PC-3 (cell line): Measurements from ENCODE around the gene PLP1. TPM values are rescaled to one million over a fixed set of nuclear protein-coding genes. Genes with fewer than 3 reads are reported as not detected.

Source experiments
- ATAC-seq: fragments of 200-7000 bp; cut with Tn5 transposase; 2 replicates; pipeline ENCODE4 v1.9.1; 2020; ENCODE audit warnings: mild to moderate bottlenecking, moderate library complexity
- BruUV-seq: library from RNA; stranded (reverse); fragments of 400-500 nt; replicated peaks from 2 replicates; lab custom pipeline; 2021; lab: Mats Ljungman, UMichigan
- CTCF ChIA-PET: fragments of 300-600 bp; sonication (Branson Sonifier 250); formaldehyde crosslinking; loops from one replicate; lab custom pipeline; 2022; ENCODE audit warnings: antibody characterized with exemption; lab: Charles Lee
- POLR2A ChIA-PET: fragments of 300-600 bp; sonication (Branson Sonifier 250); formaldehyde crosslinking; loops from one replicate; lab custom pipeline; 2022; ENCODE audit warnings: antibody characterized with exemption; ENCODE audit not compliant: unreplicated experiment; lab: Charles Lee
- DNase-seq: peaks from one replicate; pipeline ENCODE4 v3.0.0-alpha.2; 2015
- H2AFZ ChIP-seq: fragments of 300-600 bp; sonication (generic); 2 replicates; pipeline ENCODE4 v1.6.0; 2016; ENCODE audit warnings: antibody characterized with exemption, low read length
- H3F3A ChIP-seq: fragments of 300-600 bp; sonication (generic); one replicate; pipeline ENCODE4 v1.6.0; 2017; ENCODE audit warnings: antibody characterized with exemption, low read length, control low read depth, mild to moderate bottlenecking; ENCODE audit not compliant: unreplicated experiment
- H3K27ac ChIP-seq: fragments of 300-600 bp; sonication (generic); 2 replicates; pipeline ENCODE4 v1.5.1; 2016; ENCODE audit warnings: mild to moderate bottlenecking, low read length
- H3K27me3 ChIP-seq: fragments of 300-600 bp; sonication (generic); 2 replicates; pipeline ENCODE4 v1.6.1; 2016; ENCODE audit warnings: low read length, mixed read lengths
- H3K36me3 ChIP-seq: fragments of 300-600 bp; sonication (generic); 2 replicates; pipeline ENCODE4 v1.6.1; 2016; ENCODE audit warnings: low read depth, mixed run types, low read length, mixed read lengths
- H3K4me1 ChIP-seq: fragments of 300-600 bp; sonication (generic); 2 replicates; pipeline ENCODE4 v1.5.1; 2016; ENCODE audit warnings: low read length; ENCODE audit not compliant: insufficient read depth
- H3K4me2 ChIP-seq: fragments of 300-600 bp; sonication (generic); 2 replicates; pipeline ENCODE4 v1.6.0; 2016; ENCODE audit warnings: low read length
- H3K4me3 ChIP-seq: fragments of 300-600 bp; sonication (generic); 2 replicates; pipeline ENCODE4 v1.5.1; 2016; ENCODE audit warnings: mild to moderate bottlenecking, low read length, mixed read lengths
- H3K79me2 ChIP-seq: fragments of 300-600 bp; sonication (generic); 2 replicates; pipeline ENCODE4 v1.6.1; 2017; ENCODE audit warnings: low read length, mixed read lengths
- H3K9ac ChIP-seq: fragments of 300-600 bp; sonication (generic); 2 replicates; pipeline ENCODE4 v1.6.0; 2016; ENCODE audit warnings: mild to moderate bottlenecking, low read length
- H3K9me2 ChIP-seq: fragments of 300-600 bp; sonication (generic); replicated peaks from 2 replicates; pipeline ENCODE4 v1.6.1; 2016; ENCODE audit warnings: mixed run types, low read length, mixed read lengths
- H3K9me3 ChIP-seq: fragments of 300-600 bp; sonication (generic); 2 replicates; pipeline ENCODE4 v1.6.1; 2016; ENCODE audit warnings: low read length, mixed read lengths
- H4K20me1 ChIP-seq: fragments of 300-600 bp; sonication (generic); 2 replicates; pipeline ENCODE4 v1.6.1; 2016; ENCODE audit warnings: low read length, mixed read lengths
- CTCF ChIP-seq: fragments of 300-600 bp; sonication (generic); conservative IDR thresholded peaks from 2 replicates; pipeline ENCODE4 v1.5.1; 2017; ENCODE audit warnings: antibody characterized with exemption, low read depth, mild to moderate bottlenecking, low read length
- EZH2 ChIP-seq: fragments of 300-600 bp; sonication (generic); IDR thresholded peaks from one replicate; pipeline ENCODE4 v1.6.1; 2017; ENCODE audit warnings: antibody characterized with exemption, mild to moderate bottlenecking, low read length; ENCODE audit not compliant: unreplicated experiment
- EZH2phosphoT487 ChIP-seq: fragments of 300-600 bp; sonication (generic); IDR thresholded peaks from 2 replicates; pipeline ENCODE4 v1.6.1; 2018; ENCODE audit warnings: mild to moderate bottlenecking, antibody characterized with exemption, low read length, borderline replicate concordance
- intact Hi-C: fragments of 100-400 bp; cut with micrococcal nuclease; formaldehyde crosslinking; loops from 2 replicates; pipeline ENCODE4 v1.9.0; 2023
- total RNA-seq: library from RNA; depleted of rRNA; stranded (reverse); fragments of >200 nt; gene quantifications from 2 replicates; pipeline ENCODE4 v1.2.3, GENCODE V29; 2014

PLP1 gene
- total RNA-seq, 1 experiment from 2014 or later: not detected

GRCh38 chrX:103741879-103742278, 34.8 kb upstream of the PLP1 start:
- no peak overlapping the region for H3K9ac ChIP-seq
- no TSS peak for BruUV-seq
- H3F3A ChIP-seq: no peaks in the 10 kb centered on the region
- no peaks in the 10 kb centered on the region for H3K4me1 ChIP-seq
- no peaks in the 10 kb centered on the region for H3K36me3 ChIP-seq
- no peaks in the 10 kb centered on the region for H3K9me3 ChIP-seq
- ATAC-seq: no peak
- TF ChIP-seq CTCF (no peak), EZH2 (no peak)
- no peaks in the 10 kb centered on the region for H3K27me3 ChIP-seq
- H2AFZ ChIP-seq: no peak overlapping the region
- ChIA-PET POLR2A (no interaction called here), CTCF (no interaction called here)
- no peaks in the 10 kb centered on the region for H3K79me2 ChIP-seq
- intact Hi-C loops: no loop called here
- DNase-seq: no peak
- no peak overlapping the region for H3K4me3 ChIP-seq
- H3K9me2 ChIP-seq: no peaks in the 10 kb centered on the region
- H3K27ac ChIP-seq: no peak overlapping the region
- no peaks in the 10 kb centered on the region for H4K20me1 ChIP-seq
- no peak overlapping the region for H3K4me2 ChIP-seq

GRCh38 chrX:103742339-103742738, 34.3 kb upstream of the PLP1 start:
- Histone ChIP-seq H3K27ac (no peak overlapping the region), H3K79me2 (no peaks in the 10 kb centered on the region), H3K4me3 (no peak overlapping the region), H3K9ac (no peak overlapping the region), H3K27me3 (no peaks in the 10 kb centered on the region), H3K36me3 (no peaks in the 10 kb centered on the region), H3K9me3 (no peaks in the 10 kb centered on the region), H4K20me1 (no peaks in the 10 kb centered on the region), H3F3A (no peaks in the 10 kb centered on the region), H3K4me2 (no peak overlapping the region), H3K9me2 (no peaks in the 10 kb centered on the region), H2AFZ (no peak overlapping the region), H3K4me1 (no peaks in the 10 kb centered on the region)
- BruUV-seq: no TSS peak
- intact Hi-C loops: no loop called here
- ChIA-PET POLR2A (no interaction called here), CTCF (no interaction called here)
- no peak for DNase-seq
- no peak for ATAC-seq
- TF ChIP-seq EZH2 (no peak), CTCF (no peak), EZH2phosphoT487 (no peak)

GRCh38 chrX:103747163-103747562, 29.5 kb upstream of the PLP1 start:
- Histone ChIP-seq H3K4me2 (no peak overlapping the region), H3K9ac (no peak overlapping the region), H3K79me2 (no peaks in the 10 kb centered on the region), H2AFZ (no peak overlapping the region), H3K4me1 (no peaks in the 10 kb centered on the region), H3K4me3 (no peak overlapping the region), H3K27ac (no peak overlapping the region), H3K9me2 (no peaks in the 10 kb centered on the region), H3K9me3 (no peaks in the 10 kb centered on the region), H3K27me3 (no peaks in the 10 kb centered on the region), H3K36me3 (no peaks in the 10 kb centered on the region), H3F3A (no peaks in the 10 kb centered on the region), H4K20me1 (no peaks in the 10 kb centered on the region)
- TF ChIP-seq CTCF: no peak
- no peak for TF ChIP-seq EZH2
- TF ChIP-seq EZH2phosphoT487: no peak
- ATAC-seq (no peak), DNase-seq (no peak)
- ChIA-PET CTCF (no interaction called here), POLR2A (no interaction called here)
- intact Hi-C loops: no loop called here
- BruUV-seq: no TSS peak
